ENCODE results near the gene C22orf15.

- no peak for TF ChIP-seq MAX (IDR thresholded peaks at IDR 0.05)
- TF ChIP-seq ZBTB7A (IDR thresholded peaks at IDR 0.05; ENCODE audit: low read depth) = no peak
- TF ChIP-seq YY1 (IDR thresholded peaks at IDR 0.05; ENCODE audit: low read depth) = no peak
- no peak for TF ChIP-seq RAD21 (IDR thresholded peaks at IDR 0.05; ENCODE audit: low read depth)
- TF ChIP-seq CREB1 (IDR thresholded peaks at IDR 0.05; ENCODE audit: low read depth) = no peak
- TF ChIP-seq REST (IDR thresholded peaks at IDR 0.05; ENCODE audit: low read depth) = no peak
- TF ChIP-seq TEAD4 (IDR thresholded peaks at IDR 0.05) = no peak
- TF ChIP-seq TAF1 (IDR thresholded peaks at IDR 0.05; ENCODE audit: low read depth) = no peak
Observed at GRCh38 chr22:23790819-23791737, 28.3 kb downstream of the C22orf15 start.
